Glutamatergic neuron (in vitro differentiated cells): ENCODE results near the gene PODXL. TPM values are rescaled to one million over a fixed set of nuclear protein-coding genes. Genes with fewer than 3 reads are reported as not detected.

Experiments
- DNase-seq: peaks from one replicate; pipeline ENCODE4 v3.0.0; 2022
- H3K27ac Mint-ChIP-seq: one replicate; pipeline ENCODE4 v1.8.0; 2020; ENCODE audit warnings: mild to moderate bottlenecking, mixed read lengths, inconsistent platforms; ENCODE audit not compliant: unreplicated experiment
- H3K27me3 Mint-ChIP-seq: one replicate; pipeline ENCODE4 v1.8.0; 2020; ENCODE audit warnings: mild to moderate bottlenecking, moderate library complexity, mixed read lengths, inconsistent platforms; ENCODE audit not compliant: unreplicated experiment
- H3K36me3 Mint-ChIP-seq: one replicate; pipeline ENCODE4 v1.8.0; 2020; ENCODE audit warnings: mild to moderate bottlenecking, mixed read lengths, inconsistent platforms; ENCODE audit not compliant: unreplicated experiment
- H3K4me1 Mint-ChIP-seq: one replicate; pipeline ENCODE4 v1.8.0; 2020; ENCODE audit warnings: mild to moderate bottlenecking, low read depth, mixed read lengths, inconsistent platforms; ENCODE audit not compliant: unreplicated experiment
- H3K4me3 Mint-ChIP-seq: one replicate; pipeline ENCODE4 v1.8.0; 2020; ENCODE audit warnings: mild to moderate bottlenecking, mixed read lengths, inconsistent platforms; ENCODE audit not compliant: unreplicated experiment
- H3K9me3 Mint-ChIP-seq: one replicate; pipeline ENCODE4 v1.8.0; 2020; ENCODE audit warnings: mild to moderate bottlenecking, moderate library complexity, mixed read lengths, inconsistent platforms; ENCODE audit not compliant: unreplicated experiment
- total RNA-seq: library from RNA; stranded (reverse); fragmentation: NEBNext Ultra II Directional; extraction: Animal tissue kit (Norgen Biotek cat#: 25700); gene quantifications from one replicate; pipeline ENCODE4 v1.2.1, GENCODE V29; 2021; ENCODE audit not compliant: unreplicated experiment
- TF ChIP-seq, protein P1 (sequence below): fragments of 200-600 bp; sonication (generic); IDR thresholded peaks from one replicate; pipeline ENCODE4 v1.5.0; 2021; ENCODE audit not compliant: partially characterized antibody, unreplicated experiment

Gene PODXL
- total RNA-seq, 1 donor from 2014 or later = 12.3 TPM

DNA sequence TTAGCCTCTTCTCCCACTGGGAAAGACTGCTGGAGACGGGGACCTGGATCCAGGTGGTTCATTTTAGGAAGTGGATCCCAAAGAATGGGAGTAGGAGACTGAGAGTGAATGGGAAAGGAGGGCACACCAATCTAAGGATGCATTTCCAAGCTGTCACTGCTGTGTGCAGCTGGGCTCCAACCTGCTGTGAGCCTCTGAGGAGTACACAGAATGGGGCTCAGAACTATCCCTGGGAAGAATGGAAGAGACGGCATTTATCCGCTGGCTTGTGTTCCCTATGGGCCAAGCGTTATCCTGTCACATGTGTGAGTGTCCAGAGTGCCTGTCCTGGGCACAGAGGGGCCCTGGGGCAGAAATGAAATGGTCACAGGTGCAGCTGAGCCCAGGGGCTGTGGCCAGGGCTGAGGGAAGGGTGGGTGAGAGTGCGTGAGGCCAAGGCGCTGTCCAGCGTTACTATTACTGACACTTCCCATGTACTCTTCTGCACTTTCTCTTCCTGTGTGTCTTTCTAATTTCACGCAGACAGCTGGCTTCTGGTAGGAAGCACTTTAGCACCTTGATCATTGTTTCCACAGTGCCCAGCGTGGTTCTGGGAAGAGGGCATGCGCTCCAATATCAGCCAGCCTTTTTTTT, 35.4 kb upstream of the PODXL start:
- Mint-ChIP-seq H3K27ac (peak overlapping the region; percentile 48), H3K36me3 (no peaks in the 10 kb centered on the region), H3K27me3 (peaks cover 11% of the 10 kb centered on the region), H3K4me3 (no peak overlapping the region), H3K9me3 (peaks cover 11% of the 10 kb centered on the region), H3K4me1 (peaks cover 13% of the 10 kb centered on the region)
- DNase-seq = peak; percentile 52
- TF ChIP-seq, protein P1, sequence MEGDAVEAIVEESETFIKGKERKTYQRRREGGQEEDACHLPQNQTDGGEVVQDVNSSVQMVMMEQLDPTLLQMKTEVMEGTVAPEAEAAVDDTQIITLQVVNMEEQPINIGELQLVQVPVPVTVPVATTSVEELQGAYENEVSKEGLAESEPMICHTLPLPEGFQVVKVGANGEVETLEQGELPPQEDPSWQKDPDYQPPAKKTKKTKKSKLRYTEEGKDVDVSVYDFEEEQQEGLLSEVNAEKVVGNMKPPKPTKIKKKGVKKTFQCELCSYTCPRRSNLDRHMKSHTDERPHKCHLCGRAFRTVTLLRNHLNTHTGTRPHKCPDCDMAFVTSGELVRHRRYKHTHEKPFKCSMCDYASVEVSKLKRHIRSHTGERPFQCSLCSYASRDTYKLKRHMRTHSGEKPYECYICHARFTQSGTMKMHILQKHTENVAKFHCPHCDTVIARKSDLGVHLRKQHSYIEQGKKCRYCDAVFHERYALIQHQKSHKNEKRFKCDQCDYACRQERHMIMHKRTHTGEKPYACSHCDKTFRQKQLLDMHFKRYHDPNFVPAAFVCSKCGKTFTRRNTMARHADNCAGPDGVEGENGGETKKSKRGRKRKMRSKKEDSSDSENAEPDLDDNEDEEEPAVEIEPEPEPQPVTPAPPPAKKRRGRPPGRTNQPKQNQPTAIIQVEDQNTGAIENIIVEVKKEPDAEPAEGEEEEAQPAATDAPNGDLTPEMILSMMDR = no peak

DNA sequence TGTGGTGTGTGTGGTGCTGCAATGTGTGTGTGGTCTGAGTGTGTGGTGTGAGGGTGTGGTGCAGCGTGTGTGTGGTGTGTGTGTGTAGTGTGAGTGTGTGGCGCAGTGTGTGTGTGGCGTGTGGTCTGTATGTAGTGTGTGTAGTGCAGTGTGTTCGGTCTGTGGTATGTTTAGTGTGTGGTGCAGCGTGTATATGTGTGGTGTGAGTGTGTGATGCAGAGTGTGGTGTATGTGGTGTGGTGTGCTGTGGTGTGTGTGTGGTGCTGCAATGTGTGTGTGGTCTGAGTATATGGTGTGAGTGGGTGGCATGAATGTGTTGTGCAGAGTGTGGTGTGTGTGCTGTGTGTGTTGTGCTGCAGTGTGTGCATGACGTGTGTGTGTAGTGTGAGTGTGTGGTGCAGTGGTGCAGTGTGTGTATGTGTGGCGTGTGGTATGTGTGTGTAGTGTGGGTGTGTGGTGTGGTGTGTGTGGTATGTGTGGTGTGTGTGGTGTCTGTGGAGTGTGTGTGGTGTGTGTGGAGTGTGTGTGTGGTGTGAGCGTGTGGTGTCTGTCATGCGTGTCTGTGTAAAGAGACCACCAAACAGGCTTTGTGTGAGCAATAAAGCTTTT, 31.0 kb upstream of the PODXL start:
- Mint-ChIP-seq H3K27me3 (peaks cover 8% of the 10 kb centered on the region), H3K36me3 (no peaks in the 10 kb centered on the region), H3K27ac (no peak overlapping the region), H3K4me3 (no peak overlapping the region), H3K4me1 (peaks cover 13% of the 10 kb centered on the region), H3K9me3 (peaks cover 8% of the 10 kb centered on the region)
- DNase-seq = no peak
- TF ChIP-seq, protein P1 = no peak

DNA sequence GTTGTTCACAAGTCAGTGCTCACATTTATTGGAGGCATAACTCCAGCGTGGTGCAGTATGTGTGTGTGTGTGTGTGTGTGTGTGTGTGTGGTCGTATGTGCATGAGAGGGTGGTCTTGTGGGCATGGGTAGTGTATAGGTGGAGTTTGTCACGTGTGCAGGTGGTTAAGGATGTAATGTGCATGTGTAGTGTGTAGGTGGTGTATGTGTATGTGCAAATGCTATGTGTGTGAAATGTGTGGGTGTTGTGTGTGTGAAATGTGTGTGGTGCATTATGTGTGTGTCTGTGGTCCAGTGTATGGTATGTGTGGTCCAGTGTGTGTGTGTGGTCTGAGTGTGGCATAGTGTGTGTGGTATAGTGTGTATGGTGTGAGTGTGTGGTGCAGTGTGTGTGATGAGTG, 30.3 kb upstream of the PODXL start:
- no peak for DNase-seq
- peaks cover 7% of the 10 kb centered on the region for H3K9me3 Mint-ChIP-seq
- no peak overlapping the region for H3K27ac Mint-ChIP-seq
- TF ChIP-seq, protein P1 = no peak
- H3K27me3 Mint-ChIP-seq = peaks cover 8% of the 10 kb centered on the region
- peaks cover 12% of the 10 kb centered on the region for H3K4me1 Mint-ChIP-seq
- no peaks in the 10 kb centered on the region for H3K36me3 Mint-ChIP-seq
- no peak overlapping the region for H3K4me3 Mint-ChIP-seq

DNA sequence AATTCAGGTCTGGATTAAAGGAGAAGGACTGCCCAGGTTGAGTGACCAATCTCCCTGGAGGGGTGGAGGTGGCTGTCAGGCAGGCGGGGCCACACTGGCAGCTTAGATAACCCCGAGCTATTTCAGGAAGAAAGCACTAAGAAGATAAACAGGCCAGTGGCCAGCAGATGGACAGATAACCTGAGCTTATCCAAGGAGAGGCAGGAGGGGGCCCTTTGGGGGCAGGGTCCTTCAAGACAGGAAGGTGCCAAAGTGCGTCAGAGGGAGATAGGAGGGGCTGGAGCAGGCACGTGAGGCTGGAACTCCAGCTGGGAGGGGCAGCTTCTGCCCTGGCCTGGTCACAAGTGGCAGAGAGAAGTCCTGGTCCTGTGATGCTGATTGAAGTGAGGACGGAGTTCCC, 29.8 kb upstream of the PODXL start:
- peaks cover 7% of the 10 kb centered on the region for H3K4me1 Mint-ChIP-seq
- H3K4me3 Mint-ChIP-seq = no peak overlapping the region
- no peaks in the 10 kb centered on the region for H3K36me3 Mint-ChIP-seq
- TF ChIP-seq, protein P1 = no peak
- DNase-seq = no peak
- peaks cover 7% of the 10 kb centered on the region for H3K27me3 Mint-ChIP-seq
- H3K9me3 Mint-ChIP-seq = peaks cover 2% of the 10 kb centered on the region
- no peak overlapping the region for H3K27ac Mint-ChIP-seq

DNA sequence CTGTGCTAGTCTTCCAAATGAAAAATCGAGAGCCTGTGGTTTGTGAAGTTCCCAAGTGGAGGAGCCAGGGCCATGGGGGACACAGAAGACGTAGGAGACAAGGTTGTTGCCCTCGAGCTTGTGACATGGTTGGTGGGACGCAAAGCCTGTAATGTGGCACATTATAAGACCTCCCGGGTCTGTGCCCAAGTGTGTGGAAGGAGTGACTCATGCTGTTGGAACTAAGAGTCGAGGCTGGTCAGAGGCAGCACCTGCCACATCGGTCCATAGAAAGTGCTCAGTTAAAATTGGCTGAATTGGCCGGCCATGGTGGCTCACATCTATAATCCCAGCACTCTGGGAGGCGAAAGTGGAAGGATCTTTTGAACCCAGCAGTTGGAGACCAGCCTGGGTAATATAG, 27.0 kb upstream of the PODXL start:
- H3K36me3 Mint-ChIP-seq = no peaks in the 10 kb centered on the region

More for the DNA sequence above, 27.0 kb upstream of the PODXL start:
- TF ChIP-seq, protein P1 = no peak
- no peak overlapping the region for H3K27ac Mint-ChIP-seq
- no peak for DNase-seq
- no peaks in the 10 kb centered on the region for H3K9me3 Mint-ChIP-seq
- H3K27me3 Mint-ChIP-seq = no peaks in the 10 kb centered on the region
- H3K4me3 Mint-ChIP-seq = no peak overlapping the region
- peaks cover 3% of the 10 kb centered on the region for H3K4me1 Mint-ChIP-seq
